A549 (cell line): ENCODE measurements around the gene PSMC3. TPM values are rescaled to one million over a fixed set of nuclear protein-coding genes. Genes with fewer than 3 reads are reported as not detected.

Experiments
- ATAC-seq, 2 experiments: fragments of 200-7000 bp in 1 of 2; fragments of >200 bp in 1 of 2; cut with Nextera tagmentation in 1 of 2; cut with Tn5 transposase in 1 of 2; 3 replicates each; pipeline versions ENCODE4 v1.8.0 to v1.9.1; 2018 to 2020; ENCODE audit warnings: mild to moderate bottlenecking in 1 of 2, moderate library complexity in 1 of 2
- CTCF ChIA-PET: fragments of 300-600 bp; sonication (Branson Sonifier 250); formaldehyde crosslinking; extraction: SDS; loops from one replicate; lab custom pipeline; 2021; ENCODE audit warnings: antibody characterized with exemption, inconsistent platforms; lab: Yijun Ruan, JAX
- POLR2A ChIA-PET: fragments of 350-600 bp; formaldehyde crosslinking; extraction: SDS; loops from one replicate; lab custom pipeline; 2021; ENCODE audit warnings: antibody characterized with exemption, inconsistent platforms; lab: Yijun Ruan, JAX
- DNase-seq, 2 experiments: peaks; one replicate each; pipeline versions ENCODE4 v3.0.0 to v3.0.0-alpha.2; 2011 to 2016; ENCODE audit warnings: low read depth in 1 of 2, low spot score in 1 of 2
- FAIRE-seq: peaks from 2 replicates; lab custom pipeline; 2011; peaks lifted over from hg19 to GRCh38; lab: Jason Lieb, UNC
- H3K27ac ChIP-seq, 2 experiments: fragments of >200 bp; sonication (Bioruptor Twin); formaldehyde crosslinking; 3 replicates each; pipeline ENCODE4 v1.5.1; 2016 to 2017
- H3K4me1 ChIP-seq: fragments of >200 bp; sonication (Bioruptor Twin); formaldehyde crosslinking; 3 replicates; pipeline ENCODE4 v1.6.1; 2016
- H3K4me2 ChIP-seq: fragments of >200 bp; sonication (Bioruptor Twin); formaldehyde crosslinking; 3 replicates; pipeline ENCODE4 v1.6.1; 2016
- H3K4me3 ChIP-seq: fragments of >200 bp; sonication (Bioruptor Twin); formaldehyde crosslinking; 3 replicates; pipeline ENCODE4 v1.5.1; 2016
- H3K9me3 ChIP-seq: fragments of >200 bp; sonication (Bioruptor Twin); formaldehyde crosslinking; 3 replicates; pipeline ENCODE4 v1.6.1; 2016
- BHLHE40 ChIP-seq: IDR thresholded peaks from 2 replicates; pipeline ENCODE4 v1.6.1; 2012; ENCODE audit warnings: low read depth, low read length, inconsistent platforms
- CBX2 ChIP-seq: fragments of 200-600 bp; sonication (generic); IDR thresholded peaks from 2 replicates; pipeline ENCODE4 v1.6.1; 2016; ENCODE audit warnings: low read depth, mild to moderate bottlenecking, borderline replicate concordance
- ELK1 ChIP-seq: fragments of 150-350 bp; IDR thresholded peaks from 2 replicates; pipeline ENCODE4 v1.6.1; 2014; ENCODE audit warnings: low read depth, mild to moderate bottlenecking, low read length
- HDAC2 ChIP-seq: fragments of 200-600 bp; sonication (generic); IDR thresholded peaks from 2 replicates; pipeline ENCODE4 v1.6.1; 2016
- HOXB5 ChIP-seq: fragments of 250-450 bp; sonication (Bioruptor Pico); IDR thresholded peaks from 2 replicates; pipeline ENCODE4 v1.5.0; 2020; ENCODE audit warnings: mild to moderate bottlenecking, moderate library complexity
- JUN ChIP-seq, 2 experiments: fragments of >200 bp; sonication (Bioruptor Twin); formaldehyde crosslinking; IDR thresholded peaks; 2 replicates in 1 of 2; 3 replicates in 1 of 2; pipeline ENCODE4 v1.6.1; 2016 to 2017
- MAFK ChIP-seq: fragments of 450-650 bp; IDR thresholded peaks from 2 replicates; pipeline ENCODE4 v1.6.1; 2014; ENCODE audit not compliant: partially characterized antibody
- MAX ChIP-seq: IDR thresholded peaks from 2 replicates; pipeline ENCODE4 v1.6.1; 2012
- NR3C1 ChIP-seq: fragments of >200 bp; sonication (Bioruptor Twin); formaldehyde crosslinking; IDR thresholded peaks from 3 replicates; pipeline ENCODE4 v1.6.1; 2017
- PHF8 ChIP-seq: fragments of 200-600 bp; sonication (generic); IDR thresholded peaks from 2 replicates; pipeline ENCODE4 v1.6.1; 2016; ENCODE audit warnings: low read depth, mild to moderate bottlenecking, antibody characterized with exemption, moderate library complexity, borderline replicate concordance
- RCOR1 ChIP-seq: fragments of 150-350 bp; IDR thresholded peaks from 2 replicates; pipeline ENCODE4 v1.6.1; 2014; ENCODE audit warnings: antibody characterized with exemption, low read length, low read depth
- RFX5 ChIP-seq: fragments of 450-650 bp; IDR thresholded peaks from 2 replicates; pipeline ENCODE4 v1.7.1; 2014; ENCODE audit warnings: antibody characterized with exemption, mild to moderate bottlenecking, moderate library complexity
- SREBF2 ChIP-seq: fragments of 450-650 bp; IDR thresholded peaks from 2 replicates; pipeline ENCODE4 v1.6.1; 2014; ENCODE audit warnings: mild to moderate bottlenecking, moderate library complexity
- TFCP2L1 ChIP-seq: fragments of 250-450 bp; sonication (Bioruptor Pico); IDR thresholded peaks from 2 replicates; pipeline ENCODE4 v1.5.0; 2021; ENCODE audit warnings: mild to moderate bottlenecking
- USF2 ChIP-seq: fragments of 450-650 bp; IDR thresholded peaks from 2 replicates; pipeline ENCODE4 v1.6.1; 2014; ENCODE audit warnings: antibody characterized with exemption
- ZFP36 ChIP-seq: fragments of 450-650 bp; IDR thresholded peaks from 2 replicates; pipeline ENCODE4 v1.6.1; 2014; ENCODE audit warnings: borderline replicate concordance; ENCODE audit not compliant: partially characterized antibody
- ZNF302 ChIP-seq: fragments of 250-450 bp; sonication (Bioruptor Pico); IDR thresholded peaks from 2 replicates; pipeline ENCODE4 v1.9.0; 2021; ENCODE audit warnings: inconsistent platforms, mild to moderate bottlenecking, moderate library complexity
- WGBS: methylation state at CpG from one replicate; pipeline ENCODE4 v1.1.6; 2017; ENCODE audit errors: missing lambda C conversion rate; 5-methylcytosine and 5-hydroxymethylcytosine counted together
- polyA plus RNA-seq, 4 experiments: library from polyadenylated mRNA; depleted of rRNA in 3 of 4; stranded (reverse); fragments of >200 nt; fragmentation: RNase III in 1 of 4; extraction: RNeasy Plus Mini Kit Qiagen cat#74134 plus additional on column Dnase treatment in 1 of 4; gene quantifications; 2 replicates in 3 of 4; 3 replicates in 1 of 4; pipeline ENCODE4 v1.2.3, GENCODE V29; 2011 to 2017
- TF ChIP-seq, protein P1 (sequence below): fragments of 200-600 bp; sonication (generic); IDR thresholded peaks from 2 replicates; pipeline ENCODE4 v1.6.1; 2016; ENCODE audit warnings: antibody characterized with exemption, mild to moderate bottlenecking, moderate library complexity
- TF ChIP-seq, protein P2 (sequence below): IDR thresholded peaks from 2 replicates; pipeline ENCODE4 v1.6.1; 2012

The PSMC3 gene
- polyA plus RNA-seq, 2 of the 4 experiments (the other 2 are of a cell fraction) = 283 to 383 TPM

GRCh38 chr11:47418454-47419259 lies 7.6 kb downstream of the PSMC3 start:
- no peak for FAIRE-seq
- DNase-seq = no peak
- CTCF ChIA-PET = interaction anchor here (0.7 to 1.1 kb wide), 4 partner anchors 8 to 45 kb away, joined by 3 to 4 read pairs (median 3); no protein-coding TSS in a partner anchor
- ATAC-seq = peak in 1 of 2 experiments; percentile 2; a peak in 2 of 6 replicates
- H3K27ac ChIP-seq = no peak overlapping the region
- TF ChIP-seq RCOR1 (no peak), ZFP36 (no peak), HOXB5 (no peak), CBX2 (no peak), USF2 (no peak), MAX (no peak), SREBF2 (no peak), PHF8 (no peak), MAFK (no peak), BHLHE40 (no peak), RFX5 (no peak), ELK1 (no peak), NR3C1 (no peak)
- TF ChIP-seq, all 56 proteins: peak for 0
- Histone ChIP-seq H3K9me3 (no peaks in the 10 kb centered on the region), H3K4me2 (no peak overlapping the region), H3K4me1 (peaks cover 11% of the 10 kb centered on the region), H3K4me3 (no peak overlapping the region)
- 90% methylated on average over 16 of the region's 23 CpGs for WGBS
- POLR2A ChIA-PET = interaction anchor here (0.9 kb wide), 1 partner anchor 11 kb away, joined by 3 read pairs; no protein-coding TSS in a partner anchor

- WGBS = 93% methylated on average over 6 of the region's 6 CpGs
- no peak for DNase-seq
- no peak for ATAC-seq
- H3K4me2 ChIP-seq = no peak overlapping the region
- no peak overlapping the region for H3K27ac ChIP-seq
- H3K9me3 ChIP-seq = no peaks in the 10 kb centered on the region
- TF ChIP-seq JUN (IDR thresholded peaks at IDR 0.05) (no peak), HDAC2 (no peak), TFCP2L1 (CRISPR knock-in tag) (no peak), CBX2 (no peak), ZNF302 (CRISPR knock-in tag) (no peak)
- TF ChIP-seq, protein P1, sequence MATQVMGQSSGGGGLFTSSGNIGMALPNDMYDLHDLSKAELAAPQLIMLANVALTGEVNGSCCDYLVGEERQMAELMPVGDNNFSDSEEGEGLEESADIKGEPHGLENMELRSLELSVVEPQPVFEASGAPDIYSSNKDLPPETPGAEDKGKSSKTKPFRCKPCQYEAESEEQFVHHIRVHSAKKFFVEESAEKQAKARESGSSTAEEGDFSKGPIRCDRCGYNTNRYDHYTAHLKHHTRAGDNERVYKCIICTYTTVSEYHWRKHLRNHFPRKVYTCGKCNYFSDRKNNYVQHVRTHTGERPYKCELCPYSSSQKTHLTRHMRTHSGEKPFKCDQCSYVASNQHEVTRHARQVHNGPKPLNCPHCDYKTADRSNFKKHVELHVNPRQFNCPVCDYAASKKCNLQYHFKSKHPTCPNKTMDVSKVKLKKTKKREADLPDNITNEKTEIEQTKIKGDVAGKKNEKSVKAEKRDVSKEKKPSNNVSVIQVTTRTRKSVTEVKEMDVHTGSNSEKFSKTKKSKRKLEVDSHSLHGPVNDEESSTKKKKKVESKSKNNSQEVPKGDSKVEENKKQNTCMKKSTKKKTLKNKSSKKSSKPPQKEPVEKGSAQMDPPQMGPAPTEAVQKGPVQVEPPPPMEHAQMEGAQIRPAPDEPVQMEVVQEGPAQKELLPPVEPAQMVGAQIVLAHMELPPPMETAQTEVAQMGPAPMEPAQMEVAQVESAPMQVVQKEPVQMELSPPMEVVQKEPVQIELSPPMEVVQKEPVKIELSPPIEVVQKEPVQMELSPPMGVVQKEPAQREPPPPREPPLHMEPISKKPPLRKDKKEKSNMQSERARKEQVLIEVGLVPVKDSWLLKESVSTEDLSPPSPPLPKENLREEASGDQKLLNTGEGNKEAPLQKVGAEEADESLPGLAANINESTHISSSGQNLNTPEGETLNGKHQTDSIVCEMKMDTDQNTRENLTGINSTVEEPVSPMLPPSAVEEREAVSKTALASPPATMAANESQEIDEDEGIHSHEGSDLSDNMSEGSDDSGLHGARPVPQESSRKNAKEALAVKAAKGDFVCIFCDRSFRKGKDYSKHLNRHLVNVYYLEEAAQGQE = no peak
- TF ChIP-seq, protein P2, sequence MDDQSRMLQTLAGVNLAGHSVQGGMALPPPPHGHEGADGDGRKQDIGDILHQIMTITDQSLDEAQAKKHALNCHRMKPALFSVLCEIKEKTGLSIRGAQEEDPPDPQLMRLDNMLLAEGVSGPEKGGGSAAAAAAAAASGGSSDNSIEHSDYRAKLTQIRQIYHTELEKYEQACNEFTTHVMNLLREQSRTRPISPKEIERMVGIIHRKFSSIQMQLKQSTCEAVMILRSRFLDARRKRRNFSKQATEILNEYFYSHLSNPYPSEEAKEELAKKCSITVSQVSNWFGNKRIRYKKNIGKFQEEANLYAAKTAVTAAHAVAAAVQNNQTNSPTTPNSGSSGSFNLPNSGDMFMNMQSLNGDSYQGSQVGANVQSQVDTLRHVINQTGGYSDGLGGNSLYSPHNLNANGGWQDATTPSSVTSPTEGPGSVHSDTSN = no peak
- POLR2A ChIA-PET = interaction anchor here (0.9 kb wide), 1 partner anchor 10 kb away, joined by 3 read pairs; no protein-coding TSS in a partner anchor
- peaks cover 11% of the 10 kb centered on the region for H3K4me1 ChIP-seq
- FAIRE-seq = no peak
- CTCF ChIA-PET = interaction anchor here (0.9 to 4.8 kb wide), 2 partner anchors 13 to 45 kb away, joined by 3 to 26 read pairs; no protein-coding TSS in a partner anchor
- H3K4me3 ChIP-seq = no peak overlapping the region
Observed at GRCh38 chr11:47417712-47418111, 8.5 kb downstream of the PSMC3 start.
